ENCODE measurements around the gene DPF1.

DNA sequence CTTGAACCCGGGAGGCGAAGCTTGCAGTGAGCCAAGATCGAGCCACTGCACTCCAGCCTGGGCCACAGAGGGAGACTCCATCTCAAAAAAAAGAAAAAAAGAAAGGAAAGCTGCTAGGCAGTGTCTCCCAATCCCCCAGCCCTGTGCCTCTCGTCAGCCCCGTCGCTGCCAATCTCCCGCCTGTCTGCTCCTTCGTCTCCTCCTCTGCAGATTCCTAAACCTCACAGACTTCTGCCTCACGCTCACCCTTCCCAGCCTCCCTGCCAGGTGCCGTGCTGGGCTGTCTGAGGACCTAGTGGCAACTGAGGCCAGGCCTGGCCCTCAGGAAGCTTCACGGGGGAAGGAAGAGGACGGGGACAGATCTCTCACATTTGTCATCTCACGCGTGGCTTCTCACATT lies 21.5 kb downstream of the DPF1 start:
- TF ChIP-seq, protein P1, sequence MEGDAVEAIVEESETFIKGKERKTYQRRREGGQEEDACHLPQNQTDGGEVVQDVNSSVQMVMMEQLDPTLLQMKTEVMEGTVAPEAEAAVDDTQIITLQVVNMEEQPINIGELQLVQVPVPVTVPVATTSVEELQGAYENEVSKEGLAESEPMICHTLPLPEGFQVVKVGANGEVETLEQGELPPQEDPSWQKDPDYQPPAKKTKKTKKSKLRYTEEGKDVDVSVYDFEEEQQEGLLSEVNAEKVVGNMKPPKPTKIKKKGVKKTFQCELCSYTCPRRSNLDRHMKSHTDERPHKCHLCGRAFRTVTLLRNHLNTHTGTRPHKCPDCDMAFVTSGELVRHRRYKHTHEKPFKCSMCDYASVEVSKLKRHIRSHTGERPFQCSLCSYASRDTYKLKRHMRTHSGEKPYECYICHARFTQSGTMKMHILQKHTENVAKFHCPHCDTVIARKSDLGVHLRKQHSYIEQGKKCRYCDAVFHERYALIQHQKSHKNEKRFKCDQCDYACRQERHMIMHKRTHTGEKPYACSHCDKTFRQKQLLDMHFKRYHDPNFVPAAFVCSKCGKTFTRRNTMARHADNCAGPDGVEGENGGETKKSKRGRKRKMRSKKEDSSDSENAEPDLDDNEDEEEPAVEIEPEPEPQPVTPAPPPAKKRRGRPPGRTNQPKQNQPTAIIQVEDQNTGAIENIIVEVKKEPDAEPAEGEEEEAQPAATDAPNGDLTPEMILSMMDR (IDR thresholded peaks at IDR 0.05; ENCODE audit: low read depth, low read length, poor library complexity, severe bottlenecking): no peak
- TF ChIP-seq EZH2phosphoT487 (IDR thresholded peaks at IDR 0.05; ENCODE audit: borderline replicate concordance, low read length): no peak

Measured in DOHH2 (cell line).